22Rv1 (cell line): ENCODE measurements around the gene GARNL3.

Source experiments
- CTCF ChIP-seq: fragments of 450-650 bp; IDR thresholded peaks from 2 replicates; pipeline ENCODE4 v1.5.1; 2017; ENCODE audit warnings: mild to moderate bottlenecking
- ZFX ChIP-seq: fragments of 450-650 bp; IDR thresholded peaks from 2 replicates; pipeline ENCODE4 v1.6.1; 2017; ENCODE audit warnings: antibody characterized with exemption, borderline replicate concordance

- TF ChIP-seq CTCF: no peak
- TF ChIP-seq ZFX: no peak
Measured at GRCh38 chr9:127269449-127269848, 4.9 kb downstream of the GARNL3 start.
